SIG-M5 treated with dmso at 0.1 percent for 504 hours (cell line): Measurements from ENCODE around the gene RSPO1.

Experiments
- DNase-seq: peaks from one replicate; lab custom pipeline; 2025; ENCODE audit not compliant: unreplicated experiment; lab: John Stamatoyannopoulos, UW

Gene RSPO1

GRCh38 chr1:37574834-37575480 lies 59.7 kb downstream of the RSPO1 start:
- no peak for DNase-seq

GRCh38 chr1:37570528-37571334 lies 64.0 kb downstream of the RSPO1 start:
- no peak for DNase-seq

GRCh38 chr1:37567023-37567422 lies 67.7 kb downstream of the RSPO1 start:
- DNase-seq: no peak

- DNase-seq: no peak
These were observed 69.8 kb downstream of the RSPO1 start for GRCh38 chr1:37564892-37565291.

GRCh38 chr1:37562984-37563383 lies 71.7 kb downstream of the RSPO1 start:
- DNase-seq: no peak
